Ovary (tissue), 9 donors: ENCODE data around the gene ADAMTS12. TPM values are rescaled to one million over a fixed set of nuclear protein-coding genes. Genes with fewer than 3 reads are reported as not detected.
"Not testable (repeated sequence)": the region's sequence is repeated elsewhere in the genome, so short reads cannot be mapped to it uniquely, and the experiment has no call there.

Source experiments
- DNase-seq, 5 donors: peaks; one replicate each; pipeline ENCODE4 v3.0.0-alpha.2; 2019 to 2020
- H3K27ac ChIP-seq, 2 donors: fragments of 200-600 bp; one replicate each; pipeline versions ENCODE4 v1.5.1 to v1.8.0; 2019 to 2022
- H3K27me3 ChIP-seq: fragments of 200-600 bp; one replicate; pipeline ENCODE4 v1.8.0; 2022
- H3K36me3 ChIP-seq: fragments of 200-600 bp; sonication (generic); one replicate; pipeline ENCODE4 v1.5.1; 2019
- H3K4me1 ChIP-seq: one replicate; pipeline ENCODE4 v1.8.1; 2013; ENCODE audit warnings: mild to moderate bottlenecking, moderate library complexity; ENCODE audit not compliant: insufficient read depth
- H3K4me3 ChIP-seq: fragments of 200-600 bp; sonication (generic); one replicate; pipeline ENCODE4 v1.5.1; 2017
- H3K9me3 ChIP-seq, 2 donors: fragments of 200-600 bp in 1 of 2; sonication (generic) in 1 of 2; one replicate each; pipeline versions ENCODE4 v1.5.1 to v1.8.1; 2013 to 2019; ENCODE audit warnings: mild to moderate bottlenecking in 1 of 2, moderate library complexity in 1 of 2
- EP300 ChIP-seq: sonication (generic); formaldehyde crosslinking; IDR thresholded peaks from one replicate; pipeline ENCODE4 v1.6.1; 2017; ENCODE audit warnings: antibody characterized with exemption
- POLR2A ChIP-seq: fragments of 450-650 bp; IDR thresholded peaks from one replicate; pipeline ENCODE4 v1.6.1; 2017; ENCODE audit warnings: antibody characterized with exemption, mild to moderate bottlenecking, moderate library complexity
- WGBS, 3 donors: extraction: QIAGEN DNeasy Blood & Tissue Kit in 1 of 3; methylation state at CpG; one replicate each; pipeline versions ENCODE4 v1.1.5 to v1.1.7; 2013 to 2017; 5-methylcytosine and 5-hydroxymethylcytosine counted together
- intact Hi-C, 4 donors: fragments of 100-400 bp; cut with DNase I; formaldehyde crosslinking; loops; one replicate each; pipeline versions ENCODE4 v1.11.0 to v1.15.1; 2022 to 2023
- polyA plus RNA-seq, 2 donors: library from polyadenylated mRNA; stranded (reverse); fragments of 200-250 nt in 1 of 2; fragments of 350-450 nt in 1 of 2; fragmentation: Illumina TruSeq in 1 of 2; extraction: RNeasy Lipid Tissue Mini Kit (QIAGEN cat#74804) in 1 of 2; gene quantifications; one replicate each; pipeline ENCODE4 v1.2.3, GENCODE V29; 2013 to 2014
- total RNA-seq, 7 donors: library from RNA; depleted of rRNA in 2 of 7; stranded (reverse); fragments of >200 nt in 2 of 7; fragmentation: NEBNext Ultra II Directional in 3 of 7; extraction: Animal tissue kit (Norgen Biotek cat#: 25700) in 3 of 7; gene quantifications; one replicate each; pipeline versions ENCODE4 v1.1.0 to v1.2.4, GENCODE V29; 2016 to 2023
- TF ChIP-seq, protein P1 (sequence below), 3 donors: fragments of 450-650 bp in 2 of 3; fragments of 200-600 bp in 1 of 3; IDR thresholded peaks; one replicate each; pipeline versions ENCODE4 v1.5.1 to v1.8.0; 2016 to 2022; ENCODE audit warnings: antibody characterized with exemption in 3 of 3, mild to moderate bottlenecking in 1 of 3
- donor health status: DM: no; HTN: no; CAD: no; lungs with moderate emphysema.
- donor health status: DM: no; HTN: no; CAD: no.
- donor health status: Bipolar disorder and iron deficiency.
- donor health status: DM: yes; HTN: yes; CAD: no.
- donor health status: DM: no; HTN: no; CAD: no.
- donor health status: DM: yes; HTN: yes; CAD: no.

ADAMTS12 gene
- total and polyA plus RNA-seq, 9 donors: 2.9 to 9.8 (median 5.5) TPM

DNA sequence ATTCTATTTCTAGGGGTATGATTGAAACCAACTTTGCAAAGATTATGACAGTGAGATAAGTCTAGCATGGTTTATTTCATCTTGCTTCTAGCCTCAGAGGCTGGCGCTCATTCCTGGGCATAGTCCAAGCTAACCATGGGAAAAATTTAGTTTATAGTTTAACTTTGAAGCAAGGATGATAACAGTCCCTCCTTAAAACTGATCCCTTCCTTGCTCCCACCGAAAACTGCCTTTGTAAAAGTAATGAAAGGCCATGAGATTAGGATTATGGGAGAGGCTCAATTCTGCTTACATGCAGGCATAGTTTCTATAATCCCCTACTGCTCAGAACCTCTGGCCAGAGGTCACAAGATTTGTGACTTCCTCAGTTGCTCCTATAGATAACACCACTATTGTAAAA is 375.4 kb downstream of the ADAMTS12 start:
- Histone ChIP-seq H3K4me1 (no peaks in the 10 kb centered on the region), H3K9me3 (no peaks in the 10 kb centered on the region), H3K36me3 (no peaks in the 10 kb centered on the region), H3K4me3 (no peak overlapping the region), H3K27ac (no peak overlapping the region), H3K27me3 (no peaks in the 10 kb centered on the region)
- TF ChIP-seq EP300: no peak
- TF ChIP-seq, protein P1, sequence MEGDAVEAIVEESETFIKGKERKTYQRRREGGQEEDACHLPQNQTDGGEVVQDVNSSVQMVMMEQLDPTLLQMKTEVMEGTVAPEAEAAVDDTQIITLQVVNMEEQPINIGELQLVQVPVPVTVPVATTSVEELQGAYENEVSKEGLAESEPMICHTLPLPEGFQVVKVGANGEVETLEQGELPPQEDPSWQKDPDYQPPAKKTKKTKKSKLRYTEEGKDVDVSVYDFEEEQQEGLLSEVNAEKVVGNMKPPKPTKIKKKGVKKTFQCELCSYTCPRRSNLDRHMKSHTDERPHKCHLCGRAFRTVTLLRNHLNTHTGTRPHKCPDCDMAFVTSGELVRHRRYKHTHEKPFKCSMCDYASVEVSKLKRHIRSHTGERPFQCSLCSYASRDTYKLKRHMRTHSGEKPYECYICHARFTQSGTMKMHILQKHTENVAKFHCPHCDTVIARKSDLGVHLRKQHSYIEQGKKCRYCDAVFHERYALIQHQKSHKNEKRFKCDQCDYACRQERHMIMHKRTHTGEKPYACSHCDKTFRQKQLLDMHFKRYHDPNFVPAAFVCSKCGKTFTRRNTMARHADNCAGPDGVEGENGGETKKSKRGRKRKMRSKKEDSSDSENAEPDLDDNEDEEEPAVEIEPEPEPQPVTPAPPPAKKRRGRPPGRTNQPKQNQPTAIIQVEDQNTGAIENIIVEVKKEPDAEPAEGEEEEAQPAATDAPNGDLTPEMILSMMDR (IDR thresholded peaks at IDR 0.05): no peak
- no peak for TF ChIP-seq POLR2A
- 7 to 13% (median 12%) methylated on average over 2 of the region's 2 CpGs for WGBS, 3 donors
- no peak for DNase-seq
- intact Hi-C loops: no loop called here

DNA sequence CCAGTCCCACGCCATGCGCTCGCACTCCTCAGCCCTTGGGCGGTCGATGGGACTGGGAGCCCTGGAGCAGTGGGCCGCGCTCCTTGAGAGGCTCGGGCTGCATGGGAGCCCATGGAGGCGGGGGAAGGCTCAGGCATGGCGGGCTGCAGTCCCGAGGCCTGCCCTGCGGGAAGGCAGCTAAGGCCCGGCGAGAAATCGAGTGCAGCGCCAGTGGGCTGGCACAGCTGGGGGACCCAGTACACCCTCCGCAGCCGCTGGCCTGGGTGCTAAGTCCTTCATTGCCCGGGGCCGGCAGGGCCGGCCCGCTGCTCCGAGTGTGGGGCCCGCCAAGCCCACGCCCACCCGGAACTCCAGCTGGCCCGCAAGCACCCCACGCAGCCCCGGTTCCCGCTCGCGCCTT is 376.4 kb downstream of the ADAMTS12 start:
- H3K9me3 ChIP-seq, H3K4me1 ChIP-seq, H3K27ac ChIP-seq, H3K4me3 ChIP-seq, H3K36me3 ChIP-seq, DNase-seq, H3K27me3 ChIP-seq, intact Hi-C loops: not testable (repeated sequence)
- 95 to 98% (median 97%) methylated on average over 27 to 32 of the region's 32 CpGs for WGBS, 3 donors

DNA sequence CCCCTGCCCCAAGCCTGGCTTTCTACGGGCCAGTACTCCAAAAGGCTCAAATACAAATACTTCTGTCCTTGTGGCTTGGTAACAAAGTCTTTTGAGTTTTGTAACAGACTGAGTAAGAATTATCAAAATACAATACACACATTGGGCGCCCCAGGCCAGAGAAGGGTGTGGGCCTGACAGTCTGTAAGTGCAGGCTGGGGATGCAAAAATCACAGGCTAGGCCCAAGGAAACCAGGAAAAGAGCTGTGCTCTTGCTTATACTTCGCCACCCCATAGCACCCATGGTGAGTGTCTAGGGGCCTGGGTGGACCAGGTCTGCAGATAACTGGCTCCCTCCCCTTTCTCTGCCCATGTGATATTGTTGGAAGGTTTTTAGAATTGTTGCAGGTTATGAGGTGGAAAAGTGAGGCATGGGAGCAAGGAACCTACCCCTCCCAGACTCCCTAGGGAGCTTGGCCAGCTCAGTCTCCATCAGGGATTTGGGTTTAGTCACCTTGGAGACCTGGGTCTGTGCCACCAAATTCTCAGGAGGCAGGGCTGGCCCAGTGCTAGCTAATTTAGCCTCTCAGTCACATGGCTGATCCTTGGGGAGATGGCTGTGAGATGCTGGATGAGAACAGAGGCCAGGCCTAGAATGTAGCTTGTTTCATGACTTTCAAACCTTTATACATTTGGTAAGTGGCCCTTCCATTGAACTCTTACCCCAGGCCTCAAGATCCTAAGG is 378.2 kb downstream of the ADAMTS12 start:
- no peaks in the 10 kb centered on the region for H3K27me3 ChIP-seq
- H3K4me1 ChIP-seq: no peaks in the 10 kb centered on the region
- H3K36me3 ChIP-seq: no peaks in the 10 kb centered on the region
- H3K9me3 ChIP-seq: no peaks in the 10 kb centered on the region
- no peak for DNase-seq
- H3K4me3 ChIP-seq: no peak overlapping the region
- intact Hi-C loops: no loop called here
- 63 to 95% (median 77%) methylated on average over 3 of the region's 3 CpGs for WGBS, 3 donors
- H3K27ac ChIP-seq: no peak overlapping the region
- TF ChIP-seq EP300 (no peak), POLR2A (no peak)
- TF ChIP-seq, protein P1 (IDR thresholded peaks at IDR 0.05): no peak

DNA sequence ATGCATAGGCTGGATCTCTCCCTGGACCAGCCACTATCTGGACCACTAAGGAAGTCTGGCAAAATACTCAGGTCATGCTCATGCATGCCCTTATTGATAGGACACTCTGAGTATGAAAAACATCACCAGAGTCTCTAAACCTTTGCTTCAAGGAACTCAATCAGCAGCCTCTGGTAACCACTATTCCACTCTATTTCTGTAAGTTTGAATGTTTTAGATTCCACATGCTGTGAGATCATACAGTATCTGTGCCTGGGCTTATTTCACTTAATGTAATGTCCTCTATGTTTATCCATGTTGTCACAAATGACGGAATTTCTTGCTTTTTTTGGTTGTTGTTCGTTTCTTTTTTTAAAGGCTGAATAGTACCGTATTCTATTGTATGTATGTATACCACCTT is 382.8 kb downstream of the ADAMTS12 start:
- no peak overlapping the region for H3K27ac ChIP-seq
- no peak overlapping the region for H3K4me3 ChIP-seq
- intact Hi-C loops: no loop called here
- H3K36me3 ChIP-seq: no peaks in the 10 kb centered on the region
- TF ChIP-seq, protein P1 (IDR thresholded peaks at IDR 0.05): no peak
- TF ChIP-seq POLR2A (no peak), EP300 (no peak)
- 63 to 76% (median 67%) methylated on average over 3 of the region's 3 CpGs for WGBS, 3 donors
- H3K27me3 ChIP-seq: no peaks in the 10 kb centered on the region
- DNase-seq: no peak
- H3K4me1 ChIP-seq: no peaks in the 10 kb centered on the region
- no peaks in the 10 kb centered on the region for H3K9me3 ChIP-seq

DNA sequence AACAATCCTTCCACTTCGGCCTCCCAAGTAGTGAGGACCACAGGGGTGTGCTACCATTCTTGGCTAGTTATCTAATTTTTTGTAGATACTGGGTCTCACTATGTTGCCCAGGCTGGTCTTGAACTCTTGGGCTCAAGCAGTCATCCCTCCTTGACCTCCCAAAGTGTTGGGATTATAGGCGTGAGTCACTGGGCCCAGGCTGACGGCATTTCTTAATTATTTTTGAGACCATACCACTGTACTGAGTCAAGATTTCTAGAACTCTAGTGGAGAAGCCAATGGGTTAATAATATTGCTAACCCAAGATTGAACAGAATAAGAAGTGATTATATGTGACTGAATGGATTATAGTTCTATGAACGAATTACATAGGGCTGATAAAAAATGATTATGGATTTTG is 384.4 kb downstream of the ADAMTS12 start:
- no peaks in the 10 kb centered on the region for H3K9me3 ChIP-seq
- no peaks in the 10 kb centered on the region for H3K27me3 ChIP-seq
- H3K4me1 ChIP-seq: no peaks in the 10 kb centered on the region
- no peaks in the 10 kb centered on the region for H3K36me3 ChIP-seq
- TF ChIP-seq, protein P1 (IDR thresholded peaks at IDR 0.05): no peak
- TF ChIP-seq EP300 (no peak), POLR2A (no peak)
- no peak overlapping the region for H3K4me3 ChIP-seq
- no peak for DNase-seq
- H3K27ac ChIP-seq: no peak overlapping the region
- 70 to 80% (median 70%) methylated on average over 4 of the region's 4 CpGs for WGBS, 3 donors
- intact Hi-C loops: no loop called here
